RWPE2 (cell line): ENCODE results near the gene GPT2.

Experiments used
- ATAC-seq: fragments of 200-7000 bp; cut with Tn5 transposase; 3 replicates; pipeline ENCODE4 v1.9.1; 2021; ENCODE audit warnings: low read depth
- DNase-seq: peaks from one replicate; pipeline ENCODE4 v3.0.0-alpha.2; 2020; ENCODE audit warnings: low spot score
- H3K27ac ChIP-seq: fragments of 450-650 bp; 2 replicates; pipeline ENCODE4 v1.5.1; 2017; ENCODE audit warnings: mild to moderate bottlenecking; ENCODE audit not compliant: poor library complexity, severe bottlenecking
- H3K27me3 ChIP-seq: fragments of 250-450 bp; sonication (Bioruptor Pico); 2 replicates; pipeline ENCODE4 v1.5.1; 2021; ENCODE audit warnings: mild to moderate bottlenecking, moderate library complexity; ENCODE audit not compliant: insufficient read depth, poor library complexity, severe bottlenecking
- H3K36me3 ChIP-seq: fragments of 250-450 bp; sonication (Bioruptor Pico); 2 replicates; pipeline ENCODE4 v1.5.1; 2020; ENCODE audit warnings: low read depth, mild to moderate bottlenecking, moderate library complexity
- H3K4me1 ChIP-seq: fragments of 250-450 bp; sonication (Bioruptor Pico); 2 replicates; pipeline ENCODE4 v1.5.1; 2021; ENCODE audit warnings: mild to moderate bottlenecking, moderate library complexity; ENCODE audit not compliant: insufficient read depth, poor library complexity, severe bottlenecking
- H3K4me3 ChIP-seq: fragments of 250-450 bp; sonication (Bioruptor Pico); 2 replicates; pipeline ENCODE4 v1.5.1; 2021; ENCODE audit warnings: mild to moderate bottlenecking, moderate library complexity; ENCODE audit not compliant: severe bottlenecking
- H3K9me3 ChIP-seq: fragments of 250-450 bp; sonication (Bioruptor Pico); 2 replicates; pipeline ENCODE4 v1.5.1; 2021; ENCODE audit warnings: mild to moderate bottlenecking, moderate library complexity; ENCODE audit not compliant: severe bottlenecking
- CTCF ChIP-seq: fragments of 450-650 bp; IDR thresholded peaks from one replicate; pipeline ENCODE4 v1.5.1; 2017; ENCODE audit warnings: mild to moderate bottlenecking, moderate library complexity; ENCODE audit not compliant: poor library complexity, severe bottlenecking

Gene GPT2

GRCh38 chr16:46974352-46974751 is 90.2 kb downstream of the GPT2 start:
- Histone ChIP-seq H3K36me3 (peaks cover 27% of the 10 kb centered on the region), H3K27ac (peak overlapping the region; percentile 81), H3K27me3 (no peaks in the 10 kb centered on the region), H3K4me1 (peaks cover 20% of the 10 kb centered on the region), H3K9me3 (no peaks in the 10 kb centered on the region), H3K4me3 (peak overlapping the region; percentile 99)
- TF ChIP-seq CTCF: no peak
- DNase-seq (no peak), ATAC-seq (no peak)

DNA sequence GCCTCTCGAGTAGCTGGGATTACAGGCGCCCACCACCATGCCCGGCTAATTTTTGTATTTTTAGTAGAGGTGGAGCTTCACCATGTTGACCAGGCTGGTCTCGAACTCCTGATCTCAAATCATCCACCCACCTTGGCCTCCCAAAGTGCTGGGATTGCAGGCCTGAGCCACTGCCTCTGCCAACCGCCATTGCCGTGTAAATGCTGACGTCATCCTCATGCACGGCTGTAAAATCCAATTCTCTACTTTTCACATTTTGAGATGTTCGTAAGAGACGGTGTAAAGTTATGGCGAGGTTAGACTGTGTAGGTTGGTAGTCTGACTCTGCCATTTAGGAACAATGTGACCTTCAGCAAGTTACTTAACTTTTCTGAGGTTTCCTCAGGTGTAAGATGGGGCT is 91.0 kb downstream of the GPT2 start:
- H3K27me3 ChIP-seq: no peaks in the 10 kb centered on the region
- H3K4me3 ChIP-seq: no peak overlapping the region
- peaks cover 14% of the 10 kb centered on the region for H3K4me1 ChIP-seq
- H3K9me3 ChIP-seq: no peaks in the 10 kb centered on the region
- TF ChIP-seq CTCF: no peak
- peaks cover 19% of the 10 kb centered on the region for H3K36me3 ChIP-seq
- ATAC-seq (no peak), DNase-seq (no peak)
- H3K27ac ChIP-seq: no peak overlapping the region

- no peak overlapping the region for H3K4me3 ChIP-seq
- TF ChIP-seq CTCF: no peak
- H3K36me3 ChIP-seq: peaks cover 13% of the 10 kb centered on the region
- no peaks in the 10 kb centered on the region for H3K9me3 ChIP-seq
- ATAC-seq (no peak), DNase-seq (no peak)
- no peaks in the 10 kb centered on the region for H3K27me3 ChIP-seq
- no peak overlapping the region for H3K27ac ChIP-seq
- peaks cover 12% of the 10 kb centered on the region for H3K4me1 ChIP-seq
These were observed 91.8 kb downstream of the GPT2 start for GRCh38 chr16:46975908-46976470.

DNA sequence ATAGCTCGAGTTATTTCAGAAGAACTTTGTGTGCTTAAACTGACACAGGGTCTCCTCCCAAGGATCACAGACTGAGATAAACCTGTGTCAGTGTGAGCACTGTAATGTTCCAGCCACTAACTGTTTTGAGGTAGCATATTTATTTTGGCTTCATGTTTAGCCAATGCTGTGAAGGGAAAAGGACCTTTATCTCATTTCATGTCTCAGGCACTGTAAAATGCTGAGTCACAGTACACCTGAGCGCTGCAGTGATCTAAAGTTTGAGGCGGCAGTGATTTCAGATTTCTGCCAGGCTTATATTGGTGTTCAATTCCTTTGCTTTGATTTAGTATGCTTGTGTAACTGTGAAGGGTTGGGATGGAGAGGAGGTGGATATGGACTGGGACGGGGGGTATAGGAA is 92.4 kb downstream of the GPT2 start:
- H3K4me3 ChIP-seq: no peak overlapping the region
- no peaks in the 10 kb centered on the region for H3K27me3 ChIP-seq
- ATAC-seq (no peak), DNase-seq (no peak)
- peaks cover 7% of the 10 kb centered on the region for H3K36me3 ChIP-seq
- no peak overlapping the region for H3K27ac ChIP-seq
- H3K9me3 ChIP-seq: no peaks in the 10 kb centered on the region
- peaks cover 12% of the 10 kb centered on the region for H3K4me1 ChIP-seq
- no peak for TF ChIP-seq CTCF
